Mesenchymal stem cell (in vitro differentiated cells and primary cell): ENCODE results near the gene MEX3A.

ENCODE experiments used
- DNase-seq: peaks from one replicate; pipeline ENCODE4 v3.0.0-alpha.2; 2013
- H2AFZ ChIP-seq: one replicate; pipeline ENCODE4 v1.6.1; 2013; ENCODE audit warnings: low read depth, mild to moderate bottlenecking, control low read depth, inconsistent platforms, low read length, moderate library complexity
- H2AK5ac ChIP-seq: 2 replicates; pipeline ENCODE4 v1.6.1; 2013; ENCODE audit warnings: low read length, moderate library complexity, mild to moderate bottlenecking, inconsistent platforms; ENCODE audit not compliant: severe bottlenecking
- H2BK120ac ChIP-seq: one replicate; pipeline ENCODE4 v1.6.1; 2013; ENCODE audit warnings: low read depth, mild to moderate bottlenecking, inconsistent platforms, low read length, moderate library complexity
- H2BK12ac ChIP-seq, 2 experiments: one replicate each; pipeline ENCODE4 v1.6.1; 2013; ENCODE audit warnings: inconsistent platforms in 2 of 2, low read length in 2 of 2, mild to moderate bottlenecking in 2 of 2, moderate library complexity in 2 of 2, control low read depth in 1 of 2
- H2BK15ac ChIP-seq: one replicate; pipeline ENCODE4 v1.6.1; 2013; ENCODE audit warnings: mild to moderate bottlenecking, low read depth, inconsistent platforms; ENCODE audit not compliant: poor library complexity, severe bottlenecking
- H2BK5ac ChIP-seq: 2 replicates; pipeline ENCODE4 v1.6.1; 2013; ENCODE audit warnings: low read depth, mild to moderate bottlenecking, low read length, control low read depth, inconsistent platforms; ENCODE audit not compliant: poor library complexity, severe bottlenecking
- H3K14ac ChIP-seq, 2 experiments: one replicate each; pipeline ENCODE4 v1.6.1; 2013; ENCODE audit warnings: inconsistent platforms in 2 of 2, low read length in 2 of 2, control low read depth in 1 of 2, mild to moderate bottlenecking in 1 of 2, moderate library complexity in 1 of 2
- H3K18ac ChIP-seq, 2 experiments: one replicate each; pipeline ENCODE4 v1.6.1; 2013; ENCODE audit warnings: inconsistent platforms in 2 of 2, low read length in 2 of 2, control low read depth in 1 of 2, low read depth in 1 of 2, mild to moderate bottlenecking in 1 of 2
- H3K23ac ChIP-seq, 2 experiments: one replicate each; pipeline ENCODE4 v1.6.1; 2013; ENCODE audit warnings: inconsistent platforms in 2 of 2, low read length in 2 of 2, mild to moderate bottlenecking in 2 of 2, moderate library complexity in 2 of 2, control low read depth in 1 of 2
- H3K27ac ChIP-seq: 2 replicates; pipeline ENCODE4 v1.5.1; 2013; ENCODE audit warnings: mild to moderate bottlenecking, moderate library complexity, low read length, control low read depth, inconsistent platforms; ENCODE audit not compliant: poor library complexity, severe bottlenecking
- H3K27me3 ChIP-seq, 2 experiments: 2 replicates each; pipeline versions ENCODE4 v1.6.1 to v1.7.0; 2013; ENCODE audit warnings: low read length in 2 of 2, mild to moderate bottlenecking in 2 of 2, moderate library complexity in 2 of 2, control low read depth in 1 of 2, inconsistent platforms in 1 of 2; ENCODE audit not compliant: control insufficient read depth in 1 of 2, insufficient read depth in 1 of 2
- H3K36me3 ChIP-seq, 2 experiments: 2 replicates each; pipeline versions ENCODE4 v1.6.1 to v1.7.0; 2013; ENCODE audit warnings: low read length in 2 of 2, control low read depth in 1 of 2, inconsistent platforms in 1 of 2, low read depth in 1 of 2, mild to moderate bottlenecking in 1 of 2; ENCODE audit not compliant: insufficient read depth in 2 of 2, control insufficient read depth in 1 of 2
- H3K4ac ChIP-seq, 2 experiments: one replicate each; pipeline ENCODE4 v1.6.1; 2013; ENCODE audit warnings: inconsistent platforms in 2 of 2, low read length in 2 of 2, mild to moderate bottlenecking in 2 of 2, moderate library complexity in 2 of 2, control low read depth in 1 of 2, low read depth in 1 of 2
- H3K4me1 ChIP-seq: 2 replicates; pipeline ENCODE4 v1.6.1; 2013; ENCODE audit warnings: low read depth, low read length, control low read depth; ENCODE audit not compliant: control insufficient read depth, insufficient read depth
- H3K4me2 ChIP-seq: 2 replicates; pipeline ENCODE4 v1.6.1; 2013; ENCODE audit warnings: low read length, mild to moderate bottlenecking, inconsistent platforms; ENCODE audit not compliant: poor library complexity, severe bottlenecking
- H3K4me3 ChIP-seq, 2 experiments: 2 replicates each; pipeline versions ENCODE4 v1.5.1 to v1.7.0; 2013; ENCODE audit warnings: low read length in 2 of 2, mild to moderate bottlenecking in 2 of 2, control low read depth in 1 of 2, low read depth in 1 of 2; ENCODE audit not compliant: insufficient read depth in 1 of 2
- H3K79me1 ChIP-seq: replicated peaks from 2 replicates; pipeline ENCODE4 v1.6.1; 2013; ENCODE audit warnings: mild to moderate bottlenecking, control low read depth, low read length, inconsistent platforms; ENCODE audit not compliant: poor library complexity, severe bottlenecking
- H3K9ac ChIP-seq: 2 replicates; pipeline ENCODE4 v1.7.0; 2013; ENCODE audit warnings: mild to moderate bottlenecking, low read length, moderate library complexity
- H3K9me3 ChIP-seq: 2 replicates; pipeline ENCODE4 v1.7.0; 2013; ENCODE audit warnings: mild to moderate bottlenecking, low read length; ENCODE audit not compliant: control insufficient read depth
- H4K8ac ChIP-seq: one replicate; pipeline ENCODE4 v1.6.1; 2013; ENCODE audit warnings: inconsistent platforms, mild to moderate bottlenecking, low read length, moderate library complexity
- H4K91ac ChIP-seq: one replicate; pipeline ENCODE4 v1.6.1; 2013; ENCODE audit warnings: mild to moderate bottlenecking, low read length, inconsistent platforms
- WGBS: methylation state at CpG from one replicate; pipeline ENCODE4 v1.1.7; 2013; ENCODE audit warnings: mixed read lengths; 5-methylcytosine and 5-hydroxymethylcytosine counted together

MEX3A gene

GRCh38 chr1:156075162-156075561, 7.1 kb downstream of the MEX3A start:
- Histone ChIP-seq H3K4me3 (no peak overlapping the region), H4K8ac (peak overlapping the region; percentile 14), H2BK12ac (no peak overlapping the region), H3K4ac (no peak overlapping the region), H3K4me2 (no peak overlapping the region), H3K27me3 (peaks cover 0 to 10% of the 10 kb centered on the region in 2 experiments), H2AK5ac (no peak overlapping the region), H3K9ac (no peak overlapping the region), H3K14ac (no peak overlapping the region), H2BK5ac (no peak overlapping the region), H3K4me1 (peaks cover 30% of the 10 kb centered on the region), H3K18ac (no peak overlapping the region), H3K79me1 (peaks cover 36% of the 10 kb centered on the region), H3K23ac (no peak overlapping the region), H2AFZ (no peak overlapping the region), H4K91ac (no peak overlapping the region), H3K36me3 (peaks cover 0 to 50% of the 10 kb centered on the region in 2 experiments), H3K9me3 (no peaks in the 10 kb centered on the region), H2BK120ac (no peak overlapping the region), H2BK15ac (peak overlapping the region; percentile 13), H3K27ac (no peak overlapping the region)
- WGBS = 60% methylated on average over 1 of the region's 3 CpGs
- no peak for DNase-seq

GRCh38 chr1:156074661-156075060, 7.6 kb downstream of the MEX3A start:
- peaks cover 28% of the 10 kb centered on the region for H3K4me1 ChIP-seq
- no peak overlapping the region for H3K9ac ChIP-seq
- no peak overlapping the region for H2AK5ac ChIP-seq
- WGBS = 100% methylated on average over 2 of the region's 8 CpGs
- no peak overlapping the region for H2BK12ac ChIP-seq
- H3K18ac ChIP-seq = no peak overlapping the region
- no peak overlapping the region for H3K4me3 ChIP-seq
- no peak overlapping the region for H4K8ac ChIP-seq
- H2BK120ac ChIP-seq = no peak overlapping the region
- H2BK15ac ChIP-seq = no peak overlapping the region
- H2BK5ac ChIP-seq = no peak overlapping the region
- H2AFZ ChIP-seq = no peak overlapping the region
- H3K14ac ChIP-seq = no peak overlapping the region
- H3K4ac ChIP-seq = no peak overlapping the region
- peaks cover 0 to 54% of the 10 kb centered on the region in 2 experiments for H3K36me3 ChIP-seq
- no peak overlapping the region for H3K4me2 ChIP-seq
- H3K9me3 ChIP-seq = no peaks in the 10 kb centered on the region
- DNase-seq = no peak
- H3K79me1 ChIP-seq = peaks cover 37% of the 10 kb centered on the region
- peaks cover 0 to 10% of the 10 kb centered on the region in 2 experiments for H3K27me3 ChIP-seq
- no peak overlapping the region for H3K23ac ChIP-seq
- H3K27ac ChIP-seq = no peak overlapping the region
- H4K91ac ChIP-seq = no peak overlapping the region

- Histone ChIP-seq H3K4me1 (peaks cover 25% of the 10 kb centered on the region), H4K8ac (no peak overlapping the region), H2BK5ac (no peak overlapping the region), H2BK120ac (no peak overlapping the region), H3K79me1 (peaks cover 35% of the 10 kb centered on the region), H4K91ac (no peak overlapping the region), H2BK12ac (no peak overlapping the region), H3K9ac (no peak overlapping the region), H3K36me3 (peaks cover 0 to 54% of the 10 kb centered on the region in 2 experiments), H3K4ac (no peak overlapping the region), H3K4me3 (no peak overlapping the region), H3K27me3 (peaks cover 0 to 10% of the 10 kb centered on the region in 2 experiments), H3K14ac (no peak overlapping the region), H3K27ac (no peak overlapping the region), H3K4me2 (no peak overlapping the region), H3K18ac (no peak overlapping the region), H3K23ac (no peak overlapping the region), H2BK15ac (no peak overlapping the region), H2AFZ (no peak overlapping the region), H2AK5ac (no peak overlapping the region), H3K9me3 (no peaks in the 10 kb centered on the region)
- DNase-seq = no peak
- WGBS = no CpG with 5 or more reads among the region's 5 CpGs
Observed at GRCh38 chr1:156073740-156074139, 8.5 kb downstream of the MEX3A start.

GRCh38 chr1:156073110-156073687, 9.1 kb downstream of the MEX3A start:
- no peaks in the 10 kb centered on the region for H3K9me3 ChIP-seq
- H3K36me3 ChIP-seq = peaks cover 0 to 54% of the 10 kb centered on the region in 2 experiments
- H3K4ac ChIP-seq = peak overlapping the region in 1 of 2 experiments; percentile 10
- H4K8ac ChIP-seq = no peak overlapping the region
- peaks cover 0 to 10% of the 10 kb centered on the region in 2 experiments for H3K27me3 ChIP-seq
- no peak for DNase-seq
- no peak overlapping the region for H2BK5ac ChIP-seq
- peaks cover 34% of the 10 kb centered on the region for H3K79me1 ChIP-seq
- H3K23ac ChIP-seq = no peak overlapping the region
- no peak overlapping the region for H2BK12ac ChIP-seq
- no peak overlapping the region for H3K4me3 ChIP-seq
- H3K18ac ChIP-seq = no peak overlapping the region
- H3K27ac ChIP-seq = no peak overlapping the region
- H2AFZ ChIP-seq = no peak overlapping the region
- no peak overlapping the region for H3K4me2 ChIP-seq
- H2BK120ac ChIP-seq = no peak overlapping the region
- no peak overlapping the region for H2BK15ac ChIP-seq
- H3K14ac ChIP-seq = no peak overlapping the region
- peaks cover 23% of the 10 kb centered on the region for H3K4me1 ChIP-seq
- H3K9ac ChIP-seq = no peak overlapping the region
- 0% methylated on average over 1 of the region's 1 CpG for WGBS
- no peak overlapping the region for H4K91ac ChIP-seq
- no peak overlapping the region for H2AK5ac ChIP-seq
